Stimulated activated CD8-positive, alpha-beta memory T cell treated with anti-CD3 and anti-CD28 coated beads, Interleukin-4, amount 100 ng/mL, for 4 hours (primary cell): ENCODE results near the gene KLF13.
A peak's percentile ranks its signal among the peaks of the same experiment; 100 is the strongest.

Experiments used
- DNase-seq, 2 donors: peaks; one replicate each; pipeline ENCODE4 v3.0.0-alpha.2; 2020; ENCODE audit warnings: low read depth in 2 of 2, low spot score in 1 of 2

KLF13 gene

DNA sequence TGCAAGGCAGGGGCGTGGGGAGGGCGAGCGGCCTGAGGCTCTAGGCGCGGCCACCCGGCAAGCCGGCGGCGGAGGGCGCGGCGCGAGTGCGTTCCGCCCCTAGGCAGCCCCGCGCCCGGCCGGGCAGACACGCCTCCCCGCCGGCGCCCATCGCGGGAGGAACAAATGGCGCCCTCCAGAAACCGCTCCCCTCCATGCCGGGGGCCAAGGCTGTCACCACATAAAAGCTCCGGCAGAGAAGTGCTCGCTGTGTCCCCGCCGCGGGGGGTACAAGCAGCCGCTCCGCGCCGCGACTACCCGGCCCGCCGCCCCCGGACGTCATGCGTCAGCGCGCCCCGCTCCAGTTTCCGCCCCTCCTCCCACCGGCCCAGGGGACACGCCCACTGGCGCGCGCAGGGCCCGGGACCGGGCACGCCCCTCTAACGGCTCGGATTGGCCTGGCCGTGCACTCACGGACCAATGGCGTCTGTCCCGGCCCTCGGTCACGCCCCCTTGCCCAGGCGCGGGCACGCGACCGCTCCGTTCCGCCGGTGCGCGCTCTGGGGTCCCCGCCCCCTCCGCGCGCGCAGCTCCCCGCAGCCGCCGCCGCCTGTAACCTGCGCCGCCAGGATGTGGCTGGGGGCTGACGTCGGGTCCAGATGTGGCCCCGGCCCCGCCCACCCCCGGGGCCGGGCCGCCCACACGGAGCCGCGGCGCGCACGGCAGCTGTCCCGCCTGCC is at the start of gene KLF13:
KLF13 (plus strand) TSS at position 680 of the 719 bp plus-strand sequence. CDS start 378 bp downstream, outside the sequence.
- DNase-seq: peak; percentile 99

DNA sequence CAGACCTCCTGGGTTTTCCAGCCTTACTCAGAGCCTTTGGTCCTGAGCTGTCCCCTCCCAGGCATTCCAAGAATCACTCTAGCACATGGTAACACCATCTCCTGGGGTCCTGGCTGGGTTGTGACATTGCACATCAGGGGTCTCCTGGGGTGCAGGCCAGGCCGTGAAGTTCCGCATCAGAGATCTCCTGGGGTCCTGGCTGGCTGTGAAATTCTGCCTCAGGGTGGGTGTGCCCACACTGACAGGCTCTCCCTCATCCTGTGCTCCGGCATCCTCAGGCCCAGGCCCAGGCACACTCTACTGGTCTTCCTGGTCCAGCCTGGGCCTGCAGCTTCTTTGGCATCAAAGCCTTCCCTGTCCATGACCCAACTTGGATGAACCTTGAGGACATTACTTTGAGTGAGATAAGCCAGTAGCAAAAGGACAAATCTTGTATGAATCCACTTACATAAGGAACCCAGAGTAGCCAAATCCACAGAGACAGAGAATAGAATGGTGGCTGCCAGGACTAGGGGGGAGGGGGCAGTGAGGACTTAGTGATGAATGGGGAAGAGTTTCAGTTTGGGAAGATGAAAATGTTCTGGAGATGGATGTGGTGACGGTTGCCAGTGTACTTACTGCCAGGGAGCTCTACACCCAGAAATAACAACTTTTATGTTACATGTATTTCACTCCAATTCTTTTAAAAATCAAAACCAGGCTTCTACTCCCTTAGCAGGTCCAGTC is 49.1 kb upstream of the KLF13 start:
- DNase-seq: no peak

DNA sequence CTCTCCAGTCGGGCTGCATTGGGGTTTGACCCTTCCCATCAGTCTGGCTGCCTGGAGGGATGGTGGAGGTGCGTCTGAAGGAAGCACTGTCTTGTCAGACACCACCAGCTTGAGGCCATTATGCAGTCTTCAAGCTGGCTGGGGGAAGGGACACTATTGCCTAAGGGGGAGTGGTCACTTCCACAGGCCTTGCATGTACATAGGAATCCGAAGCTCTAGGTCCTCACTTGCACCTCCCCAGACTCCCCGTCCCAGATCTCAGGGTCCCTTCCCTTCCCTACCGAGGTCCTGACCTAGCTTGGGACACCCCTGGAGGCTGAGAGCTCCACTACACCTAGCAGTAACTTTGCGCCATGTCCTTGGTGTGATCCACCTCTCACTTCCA is 48.6 kb upstream of the KLF13 start:
- no peak for DNase-seq

DNA sequence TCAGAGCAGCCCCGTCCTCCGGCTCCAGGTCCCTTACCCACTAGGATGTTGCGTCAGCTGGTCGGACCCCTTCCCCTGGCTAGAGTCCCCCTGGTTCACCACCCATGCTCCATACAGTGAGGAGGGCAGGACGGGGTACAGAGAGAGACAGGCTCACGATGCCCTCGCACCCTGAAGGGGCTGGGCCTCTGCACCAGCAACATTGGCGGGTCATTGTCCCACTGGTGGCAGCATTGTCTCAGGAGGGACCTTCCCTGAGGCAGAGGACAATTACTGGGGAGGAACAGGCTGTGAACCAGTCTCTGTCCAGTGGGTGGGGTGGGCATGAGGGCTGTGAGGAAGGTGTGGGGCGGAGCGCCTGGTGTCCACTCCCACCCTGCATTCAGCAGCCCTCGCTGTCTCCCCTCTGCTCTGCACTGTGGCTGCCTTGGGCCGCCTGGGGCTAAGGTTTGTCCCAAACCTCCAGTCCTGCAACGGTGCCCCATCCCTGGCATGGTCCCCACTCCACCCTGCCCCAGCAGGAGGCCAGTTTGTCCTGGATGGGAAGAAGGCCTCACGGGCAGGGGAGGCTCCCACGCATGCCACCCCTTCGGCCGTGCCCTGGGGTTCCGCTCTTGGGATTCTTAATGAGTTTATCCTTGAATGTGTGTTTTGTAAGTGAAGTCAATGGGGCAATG is 48.0 kb upstream of the KLF13 start:
- no peak for DNase-seq

DNA sequence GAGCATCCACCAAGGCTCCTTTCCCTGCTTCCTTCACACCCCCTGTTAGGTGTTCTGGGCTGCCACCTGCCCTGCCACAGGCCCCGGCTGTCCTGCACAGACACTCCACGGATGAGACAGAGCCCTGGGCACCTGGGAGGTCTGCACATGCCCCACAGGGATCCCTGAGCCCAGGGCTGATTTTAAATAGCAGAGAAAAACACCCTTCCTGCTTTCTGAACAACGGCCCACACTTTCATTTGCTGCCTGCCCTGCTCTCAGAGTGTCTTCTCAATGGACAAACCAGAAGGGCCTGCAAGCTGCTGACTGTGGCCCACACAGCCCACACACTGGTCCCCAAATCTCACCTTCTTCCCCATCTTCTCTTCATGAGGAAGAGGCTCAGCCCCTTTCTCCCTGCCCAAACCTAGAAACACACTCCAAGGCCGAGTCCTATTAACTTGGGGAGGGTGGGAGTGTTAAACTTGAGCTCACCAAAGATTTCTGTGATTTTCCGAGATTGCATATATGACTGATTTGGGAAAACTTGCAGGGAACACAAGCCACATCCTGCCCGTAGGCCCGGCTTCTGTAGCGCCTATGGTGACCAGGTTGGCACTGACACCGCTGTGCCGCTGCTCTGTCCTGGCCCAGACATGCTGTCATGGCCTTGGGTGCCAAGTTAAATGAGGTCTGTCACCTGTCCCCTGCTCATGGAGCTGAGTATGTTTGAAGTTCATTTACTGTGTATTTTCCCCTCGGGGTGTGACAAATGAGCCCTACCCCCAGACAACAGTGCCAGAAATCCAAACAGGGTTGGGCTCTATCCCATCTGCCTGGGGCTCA is 47.2 kb upstream of the KLF13 start:
- DNase-seq: no peak

DNA sequence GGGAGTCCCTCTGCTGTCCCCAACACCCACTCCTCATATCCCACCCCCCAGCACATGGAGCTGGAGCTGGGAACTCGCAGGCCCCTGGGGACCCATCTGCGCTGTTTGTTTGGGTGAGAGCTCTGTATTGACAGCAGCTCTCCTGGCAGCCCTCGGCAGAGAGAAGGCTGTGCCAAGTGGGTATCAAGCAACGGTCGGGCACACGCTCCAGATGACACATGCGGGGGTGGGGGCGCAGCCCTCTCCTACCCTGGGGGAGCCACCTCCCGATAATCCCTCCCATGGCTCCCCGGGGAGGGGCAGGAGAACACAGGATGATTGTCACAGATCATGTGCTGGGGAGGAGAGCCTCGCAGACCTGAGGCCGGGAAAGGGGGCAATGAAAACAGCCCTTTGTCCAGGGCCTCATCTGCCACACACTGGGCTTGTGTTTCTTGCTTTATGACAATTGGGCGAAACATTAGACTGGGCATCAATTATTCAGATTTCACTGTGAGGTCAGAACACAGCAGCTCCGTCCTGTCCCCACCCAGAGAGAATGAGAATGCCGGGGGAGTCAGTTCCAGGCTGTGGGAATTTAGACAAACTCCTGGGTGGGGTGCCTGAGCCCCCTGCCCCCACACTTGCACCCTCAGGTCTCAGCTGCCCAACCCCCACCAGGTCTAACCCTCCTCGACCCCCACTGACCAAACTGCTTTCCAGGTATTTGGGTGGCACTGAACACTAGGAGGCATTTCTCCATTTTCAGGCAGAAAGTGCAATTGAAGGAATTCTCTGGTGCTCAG is 46.4 kb upstream of the KLF13 start:
- DNase-seq: no peak

DNA sequence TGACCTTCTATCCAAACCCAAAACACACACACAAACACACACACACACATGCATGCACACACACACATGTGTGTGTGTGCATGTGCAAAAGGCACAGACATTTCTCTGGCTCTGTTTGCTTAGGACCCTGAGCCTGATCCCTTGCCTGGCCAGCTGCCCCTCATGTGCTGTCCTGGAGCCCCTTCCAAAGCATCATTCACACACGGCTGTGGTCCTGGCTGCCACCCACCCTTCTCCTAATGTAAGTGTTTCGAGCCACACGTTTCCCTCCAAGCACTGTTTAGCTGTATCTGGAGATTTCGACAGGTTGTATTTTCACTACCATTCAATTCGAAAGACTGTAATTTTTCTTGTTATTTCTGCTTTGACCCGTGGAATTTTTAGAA is 45.8 kb upstream of the KLF13 start:
- DNase-seq: no peak

DNA sequence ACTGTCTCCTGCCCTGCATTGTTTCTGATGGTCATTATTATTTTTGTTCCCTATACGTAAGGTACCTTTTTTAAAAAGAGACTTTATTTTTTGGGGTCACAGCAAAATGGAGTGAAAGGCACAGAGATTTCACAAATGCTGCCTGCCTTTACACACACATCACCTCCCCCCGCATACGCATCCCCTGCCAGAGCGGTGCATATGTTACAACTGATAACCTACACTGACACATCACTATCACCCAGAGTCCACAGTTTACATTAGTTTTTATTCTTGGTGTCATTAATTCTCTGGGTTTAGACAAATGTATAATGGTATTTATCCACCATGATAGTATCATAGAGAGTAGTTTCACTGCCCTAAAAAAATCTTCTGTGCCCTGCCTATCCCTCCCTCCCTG is 43.6 kb upstream of the KLF13 start:
- DNase-seq: no peak

DNA sequence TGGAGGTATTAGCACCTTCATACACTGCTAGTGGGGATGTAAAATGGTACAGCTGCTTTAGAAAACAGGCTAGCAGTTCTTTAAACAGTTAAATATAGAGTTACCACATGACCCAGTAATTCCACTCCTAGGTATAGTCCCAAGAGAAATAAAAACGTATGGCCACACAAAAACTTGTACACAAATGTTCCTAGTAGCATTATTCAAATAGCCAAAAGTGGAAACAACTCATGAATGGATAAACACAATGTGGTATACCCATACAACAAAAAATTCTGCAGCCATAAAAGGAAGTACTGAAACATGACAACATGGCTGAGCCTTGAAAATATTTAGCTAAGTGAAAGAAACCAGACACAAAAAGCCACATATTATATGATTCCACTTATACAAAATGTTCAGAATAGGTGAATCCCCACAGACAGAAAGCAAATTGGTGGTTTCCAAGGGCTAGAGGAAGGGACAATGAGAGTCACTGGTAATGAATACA is 40.8 kb upstream of the KLF13 start:
- no peak for DNase-seq

DNA sequence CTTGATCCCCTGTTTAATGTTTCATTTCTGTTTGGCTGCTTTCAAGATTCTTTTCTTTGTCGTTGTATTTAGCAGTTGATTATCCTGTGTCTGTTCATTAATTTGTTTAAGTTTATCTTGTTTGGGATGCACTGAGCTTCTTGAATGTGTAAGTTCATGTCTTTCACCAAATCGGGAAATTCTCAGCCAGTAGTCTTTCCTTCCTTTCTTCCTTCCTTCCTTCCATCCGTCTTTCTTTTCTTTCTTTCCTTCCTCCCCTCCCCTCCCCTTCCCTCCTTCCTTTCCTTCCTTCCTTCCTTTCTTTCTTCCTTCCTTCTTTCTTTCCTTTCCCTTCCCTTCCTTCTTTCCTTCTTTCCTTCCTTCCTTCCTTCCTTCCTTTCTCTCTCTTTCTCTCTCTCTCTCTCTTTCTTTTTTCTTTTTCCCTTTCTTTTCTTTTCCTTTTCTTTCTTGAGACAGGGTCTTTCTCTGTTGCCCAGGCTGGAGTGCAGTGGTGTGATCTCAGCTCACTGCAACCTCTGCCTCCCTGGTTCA is 35.5 kb upstream of the KLF13 start:
- no peak for DNase-seq

DNA sequence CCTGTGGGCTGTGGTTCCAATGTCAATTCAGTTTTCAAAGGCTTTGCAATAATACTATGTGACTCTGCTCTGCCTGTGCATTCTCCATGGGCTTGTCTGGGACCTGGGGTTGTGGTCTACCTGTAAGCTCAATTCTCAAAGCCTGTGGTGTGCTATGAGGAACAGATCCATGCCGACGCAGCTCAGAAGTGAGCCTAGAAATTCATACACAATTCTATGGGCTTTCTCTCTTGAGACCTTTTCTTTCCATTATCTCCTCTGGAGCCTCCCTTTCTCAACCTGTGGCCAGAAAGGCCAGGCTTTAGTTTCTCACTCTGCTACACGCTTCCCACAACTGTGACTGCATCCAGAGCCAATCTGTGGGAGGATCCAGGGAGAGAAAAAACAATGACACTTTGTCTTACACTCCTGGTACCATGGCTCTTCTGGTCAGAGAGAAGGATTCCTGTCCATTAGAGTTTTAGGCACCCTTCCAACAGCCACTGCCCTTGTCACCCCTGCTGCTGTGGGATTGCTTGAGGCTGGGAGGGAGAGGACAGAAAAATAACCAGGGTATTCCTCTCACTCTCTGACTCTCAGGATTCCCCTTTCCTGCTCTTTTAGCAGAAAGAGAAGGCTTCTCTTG is 34.1 kb upstream of the KLF13 start:
- DNase-seq: no peak

DNA sequence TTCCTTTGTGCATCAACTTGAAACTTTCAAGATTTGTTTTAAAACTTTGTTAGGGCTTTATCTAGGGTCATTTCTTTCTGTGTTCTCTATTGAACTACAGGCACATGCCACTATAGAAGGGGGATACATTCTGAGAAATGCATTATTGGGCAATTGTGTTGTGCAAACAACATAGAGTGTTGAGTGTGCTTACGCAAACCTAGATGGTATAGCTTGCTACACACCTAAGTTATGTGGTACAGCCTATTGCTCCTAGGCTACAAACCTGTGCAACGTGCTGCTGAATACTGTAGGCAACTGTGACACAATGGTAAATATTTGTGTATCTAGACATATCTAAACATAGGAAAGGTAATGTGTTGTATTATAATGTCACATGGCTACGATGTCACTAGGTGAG is 33.0 kb upstream of the KLF13 start:
- no peak for DNase-seq

DNA sequence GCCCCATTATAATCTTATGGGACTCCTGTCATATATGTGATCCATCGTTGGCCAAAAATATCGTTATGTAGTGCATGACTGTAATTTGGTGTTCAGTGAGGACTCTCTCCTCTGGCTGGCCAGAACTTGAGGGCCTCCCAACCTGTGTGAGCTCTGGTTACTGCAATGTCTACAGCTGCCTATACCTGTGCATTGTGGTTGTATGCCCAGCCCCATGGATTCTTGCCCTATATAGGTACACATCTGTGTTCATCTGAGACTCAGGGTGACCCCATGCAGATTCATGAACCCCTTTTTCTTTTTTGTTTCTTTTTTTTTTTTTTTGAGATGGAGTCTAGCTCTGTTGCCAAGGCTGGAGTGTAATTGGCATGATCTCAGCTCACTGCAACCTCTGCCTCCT is 32.6 kb upstream of the KLF13 start:
- DNase-seq: no peak

DNA sequence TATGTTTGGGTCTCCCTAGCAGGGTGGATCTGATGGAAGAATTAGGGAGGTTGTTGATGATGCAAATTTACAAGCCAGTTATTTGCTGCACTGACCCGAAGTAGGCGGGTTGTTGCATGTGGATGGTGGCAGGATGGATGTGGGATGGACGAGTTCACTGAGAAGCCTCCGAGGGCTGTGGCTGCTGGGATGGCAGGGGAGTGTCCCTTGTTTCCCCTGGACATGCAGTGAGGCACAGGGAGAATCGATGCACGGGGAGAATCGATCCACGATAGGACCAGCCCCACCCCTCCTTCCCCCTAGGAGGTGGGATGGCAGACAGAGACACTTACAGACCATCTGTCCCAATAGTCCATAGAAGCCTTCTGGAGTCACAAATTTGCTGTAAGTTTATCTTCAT is 31.0 kb upstream of the KLF13 start:
- DNase-seq: no peak

DNA sequence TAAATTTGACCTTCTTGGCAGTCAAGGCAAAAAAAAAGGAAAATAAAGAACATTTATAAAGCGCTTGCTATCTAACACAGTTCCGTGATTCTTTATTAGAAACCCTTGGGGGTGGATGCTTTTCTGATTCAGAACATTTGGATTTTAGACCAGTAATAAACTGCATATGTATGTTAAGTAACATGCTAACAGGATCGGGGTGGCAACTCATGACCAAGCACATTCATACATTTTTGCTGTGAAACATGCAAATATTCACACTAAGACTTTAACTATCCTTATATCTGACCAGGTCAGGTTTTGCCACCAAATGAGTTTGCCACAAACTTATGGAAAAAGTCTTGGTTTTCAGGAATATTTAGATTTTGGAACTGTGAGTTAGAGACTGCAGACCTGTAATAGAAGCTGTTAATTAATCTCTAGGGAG is 30.4 kb upstream of the KLF13 start:
- no peak for DNase-seq

DNA sequence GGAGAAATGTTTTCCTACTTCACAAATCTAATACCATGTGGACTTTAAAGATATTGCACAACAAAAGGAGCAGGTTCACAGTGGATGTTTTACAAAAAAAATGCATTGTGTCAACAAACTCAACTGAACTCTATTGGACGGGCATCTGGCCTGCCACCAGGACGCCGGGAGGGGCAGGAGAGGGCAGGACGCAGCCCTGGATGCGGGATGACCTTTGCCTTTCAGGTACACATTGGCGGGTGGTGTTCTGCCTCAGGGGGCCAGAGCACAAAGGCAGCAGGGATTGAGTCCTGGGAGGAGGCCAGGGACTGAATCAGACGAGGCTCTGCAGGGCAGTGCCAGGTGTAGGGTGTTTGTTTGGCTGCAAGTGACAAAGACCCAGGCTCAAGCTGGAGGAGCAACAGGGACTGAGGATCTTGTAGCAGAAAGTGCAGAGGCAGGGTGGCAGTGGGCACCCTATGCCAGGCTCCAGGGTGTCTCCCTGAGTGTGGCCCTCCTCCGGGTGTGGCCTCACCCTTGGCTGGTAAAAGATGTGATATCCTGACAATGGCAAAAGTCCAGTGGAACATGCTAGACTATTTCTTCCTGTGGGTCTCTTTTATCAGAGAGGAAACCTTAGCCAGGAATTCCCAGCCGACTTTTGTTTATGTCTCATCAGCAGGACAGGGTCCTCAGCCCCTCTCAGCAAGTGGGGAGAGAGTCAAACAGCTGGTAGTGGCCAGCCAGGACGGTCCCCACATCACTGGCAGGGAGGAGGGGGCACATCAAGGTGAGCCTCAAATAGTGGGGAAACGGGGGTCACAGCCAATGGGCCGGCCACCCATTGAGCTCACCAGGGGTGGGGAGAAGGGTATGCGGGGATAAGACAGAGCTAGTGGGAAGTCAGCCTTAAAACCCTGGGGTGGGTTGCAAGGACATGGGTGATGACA is 29.7 kb upstream of the KLF13 start:
- DNase-seq: no peak

DNA sequence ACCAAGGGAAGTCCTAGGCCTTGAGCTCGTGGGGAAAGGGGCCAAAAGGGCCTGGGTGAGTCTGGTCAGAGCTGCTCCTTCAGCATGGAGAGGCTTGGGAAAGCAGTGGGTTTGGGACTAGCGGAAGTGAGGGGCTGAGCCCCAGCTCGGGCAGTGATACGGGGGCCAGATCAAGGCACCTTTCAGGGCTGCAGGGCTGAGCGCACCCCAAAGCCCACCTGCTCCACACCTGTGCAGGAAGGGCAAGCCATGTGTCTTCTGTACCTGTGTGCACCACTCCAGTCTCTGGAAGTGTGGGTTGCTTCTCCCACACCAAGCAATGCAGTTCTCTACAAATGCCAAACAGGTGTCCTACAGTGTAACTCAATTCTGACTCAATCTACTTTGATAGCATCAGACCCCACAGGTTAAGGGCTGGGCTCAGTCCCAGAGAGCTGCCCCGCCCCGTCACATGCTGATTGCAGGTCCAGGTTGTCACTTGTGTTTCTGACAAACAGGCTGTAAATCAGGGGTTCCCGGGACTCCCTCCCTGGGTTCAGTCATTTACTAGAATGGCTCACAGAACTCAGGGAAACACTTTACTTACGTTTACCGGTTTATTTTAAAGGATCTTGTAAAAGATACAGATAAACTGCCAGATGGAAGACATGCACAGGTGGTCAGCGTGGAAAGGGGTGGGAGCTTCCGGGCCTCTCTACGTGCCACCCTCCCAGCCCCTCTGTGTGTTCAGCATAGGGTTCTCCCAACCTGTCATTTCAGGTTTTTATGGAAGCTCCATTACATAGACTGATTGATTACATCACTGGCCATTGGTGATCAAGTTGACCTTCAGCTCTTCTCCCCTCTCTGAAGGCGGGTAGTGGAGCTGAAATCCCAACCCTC is 28.8 kb upstream of the KLF13 start:
- no peak for DNase-seq

DNA sequence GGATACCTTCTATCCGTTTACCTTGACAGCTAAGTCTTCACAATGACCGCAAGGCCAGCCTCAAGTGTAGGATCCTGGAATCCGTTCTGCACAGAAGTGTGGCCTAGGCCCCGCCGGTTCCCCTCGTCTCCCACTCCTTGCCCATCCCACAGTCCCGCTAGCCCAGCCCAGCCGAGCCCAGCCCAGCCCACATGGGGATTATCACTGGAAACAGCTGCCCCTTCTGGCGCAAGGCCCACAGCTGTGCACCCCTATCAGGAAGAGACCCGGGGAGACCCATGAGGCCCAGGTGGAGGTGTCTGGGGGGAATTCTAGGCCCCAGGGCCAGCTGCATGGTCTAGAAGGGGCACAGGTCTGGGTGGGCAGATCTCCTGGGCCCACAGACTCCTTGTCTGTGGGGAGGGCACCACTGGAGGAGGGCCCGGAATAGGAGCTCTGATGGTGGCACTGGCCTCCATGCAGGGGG is 27.9 kb upstream of the KLF13 start:
- no peak for DNase-seq
